Stomach (tissue), 4 donors: ENCODE data around the gene RETSAT.

ENCODE experiments used
- POLR2A ChIP-seq, 4 donors: fragments of 450-650 bp; IDR thresholded peaks; one replicate each; pipeline ENCODE4 v1.6.1; 2016; ENCODE audit warnings: antibody characterized with exemption in 4 of 4, control low read depth in 2 of 4, mild to moderate bottlenecking in 1 of 4, moderate library complexity in 1 of 4
- POLR2AphosphoS5 ChIP-seq, 3 donors: sonication (generic); formaldehyde crosslinking; IDR thresholded peaks; one replicate each; pipeline ENCODE4 v1.6.1; 2016; ENCODE audit warnings: antibody characterized with exemption in 3 of 3
- TF ChIP-seq, protein P1 (sequence below), 7 experiments: fragments of 450-650 bp in 4 of 7; fragments of 200-600 bp in 3 of 7; sonication (generic) in 3 of 7; IDR thresholded peaks; one replicate each; pipeline ENCODE4 v1.5.1; 2016 to 2019; ENCODE audit warnings: antibody characterized with exemption in 7 of 7, control low read depth in 2 of 7, mild to moderate bottlenecking in 1 of 7

DNA sequence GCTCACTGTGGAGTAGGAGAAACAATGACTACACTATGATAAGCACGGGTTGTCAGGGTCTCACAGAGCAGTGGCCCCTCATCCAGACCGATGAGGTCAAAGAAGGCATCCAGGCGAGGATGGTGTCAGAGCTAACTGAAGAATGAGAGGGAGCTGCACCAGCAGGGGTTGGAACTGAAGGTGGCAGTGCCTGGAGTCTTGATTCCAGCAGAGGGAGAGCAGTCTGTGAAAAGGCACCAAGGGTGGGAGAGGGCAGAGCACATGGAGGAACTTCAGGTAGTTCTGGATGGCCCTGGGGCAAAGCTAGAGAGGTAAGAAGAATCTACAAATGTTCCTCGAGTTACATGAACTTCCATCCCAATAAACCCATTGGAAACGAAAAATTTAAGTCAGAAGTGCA, 12.9 kb upstream of the RETSAT start:
- TF ChIP-seq, protein P1, sequence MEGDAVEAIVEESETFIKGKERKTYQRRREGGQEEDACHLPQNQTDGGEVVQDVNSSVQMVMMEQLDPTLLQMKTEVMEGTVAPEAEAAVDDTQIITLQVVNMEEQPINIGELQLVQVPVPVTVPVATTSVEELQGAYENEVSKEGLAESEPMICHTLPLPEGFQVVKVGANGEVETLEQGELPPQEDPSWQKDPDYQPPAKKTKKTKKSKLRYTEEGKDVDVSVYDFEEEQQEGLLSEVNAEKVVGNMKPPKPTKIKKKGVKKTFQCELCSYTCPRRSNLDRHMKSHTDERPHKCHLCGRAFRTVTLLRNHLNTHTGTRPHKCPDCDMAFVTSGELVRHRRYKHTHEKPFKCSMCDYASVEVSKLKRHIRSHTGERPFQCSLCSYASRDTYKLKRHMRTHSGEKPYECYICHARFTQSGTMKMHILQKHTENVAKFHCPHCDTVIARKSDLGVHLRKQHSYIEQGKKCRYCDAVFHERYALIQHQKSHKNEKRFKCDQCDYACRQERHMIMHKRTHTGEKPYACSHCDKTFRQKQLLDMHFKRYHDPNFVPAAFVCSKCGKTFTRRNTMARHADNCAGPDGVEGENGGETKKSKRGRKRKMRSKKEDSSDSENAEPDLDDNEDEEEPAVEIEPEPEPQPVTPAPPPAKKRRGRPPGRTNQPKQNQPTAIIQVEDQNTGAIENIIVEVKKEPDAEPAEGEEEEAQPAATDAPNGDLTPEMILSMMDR (IDR thresholded peaks at IDR 0.05) = no peak
- no peak for TF ChIP-seq POLR2A (IDR thresholded peaks at IDR 0.05)
- no peak for TF ChIP-seq POLR2AphosphoS5 (IDR thresholded peaks at IDR 0.05)
